H9 (cell line): ENCODE results near the gene DMD. TPM values are rescaled to one million over a fixed set of nuclear protein-coding genes. Genes with fewer than 3 reads are reported as not detected.

Source experiments
- DNase-seq: peaks from one replicate; pipeline ENCODE4 v3.0.0-alpha.2; 2017
- H2AFZ ChIP-seq: one replicate; pipeline ENCODE4 v1.6.1; 2013; ENCODE audit warnings: mild to moderate bottlenecking, low read length, control low read depth, moderate library complexity
- H2AK5ac ChIP-seq: 2 replicates; pipeline ENCODE4 v1.6.1; 2013; ENCODE audit warnings: low read length, control low read depth, mixed read lengths; ENCODE audit not compliant: insufficient read length
- H2BK120ac ChIP-seq: one replicate; pipeline ENCODE4 v1.6.1; 2013; ENCODE audit warnings: low read depth, mild to moderate bottlenecking, low read length, control low read depth, inconsistent platforms; ENCODE audit not compliant: poor library complexity, severe bottlenecking
- H2BK12ac ChIP-seq: 2 replicates; pipeline ENCODE4 v1.6.1; 2013; ENCODE audit warnings: low read length, control low read depth, mixed read lengths, low read depth; ENCODE audit not compliant: insufficient read length
- H2BK15ac ChIP-seq: 2 replicates; pipeline ENCODE4 v1.6.1; 2013; ENCODE audit warnings: low read depth, low read length, control low read depth
- H2BK20ac ChIP-seq: one replicate; pipeline ENCODE4 v1.6.1; 2013; ENCODE audit warnings: low read depth, mild to moderate bottlenecking, low read length, control low read depth, inconsistent platforms; ENCODE audit not compliant: poor library complexity, severe bottlenecking
- H2BK5ac ChIP-seq: 2 replicates; pipeline ENCODE4 v1.6.1; 2013; ENCODE audit warnings: low read length, control low read depth, mixed read lengths; ENCODE audit not compliant: insufficient read length
- H3K14ac ChIP-seq: 2 replicates; pipeline ENCODE4 v1.6.1; 2013; ENCODE audit warnings: low read length, control low read depth; ENCODE audit not compliant: insufficient read depth
- H3K18ac ChIP-seq: 2 replicates; pipeline ENCODE4 v1.6.1; 2013; ENCODE audit warnings: low read depth, mild to moderate bottlenecking, mixed read lengths, low read length, control low read depth; ENCODE audit not compliant: insufficient read length
- H3K23ac ChIP-seq: 2 replicates; pipeline ENCODE4 v1.6.1; 2013; ENCODE audit warnings: low read length, control low read depth, mixed read lengths, low read depth; ENCODE audit not compliant: insufficient read length
- H3K23me2 ChIP-seq: 2 replicates; pipeline ENCODE4 v1.6.1; 2013; ENCODE audit warnings: low read depth, mild to moderate bottlenecking, mixed read lengths, low read length, control low read depth; ENCODE audit not compliant: insufficient read length, poor library complexity, severe bottlenecking
- H3K27ac ChIP-seq: 2 replicates; pipeline ENCODE4 v1.5.1; 2013; ENCODE audit warnings: low read length, control low read depth, mixed read lengths, low read depth; ENCODE audit not compliant: insufficient read length
- H3K27me3 ChIP-seq: 2 replicates; pipeline ENCODE4 v1.6.1; 2013; ENCODE audit warnings: low read length, control low read depth, inconsistent platforms; ENCODE audit not compliant: insufficient read depth
- H3K4ac ChIP-seq: 2 replicates; pipeline ENCODE4 v1.6.1; 2013; ENCODE audit warnings: low read depth, mild to moderate bottlenecking, control low read depth, inconsistent platforms, low read length, moderate library complexity
- H3K4me1 ChIP-seq: 2 replicates; pipeline ENCODE4 v1.6.1; 2013; ENCODE audit warnings: low read length, control low read depth, inconsistent platforms; ENCODE audit not compliant: insufficient read depth
- H3K4me2 ChIP-seq: 2 replicates; pipeline ENCODE4 v1.6.1; 2013; ENCODE audit warnings: low read length, control low read depth, mixed read lengths; ENCODE audit not compliant: insufficient read length, insufficient read depth
- H3K56ac ChIP-seq: 2 replicates; pipeline ENCODE4 v1.6.1; 2013; ENCODE audit warnings: low read depth, mild to moderate bottlenecking, mixed read lengths, low read length, control low read depth; ENCODE audit not compliant: insufficient read length
- H3K79me1 ChIP-seq: 2 replicates; pipeline ENCODE4 v1.6.1; 2013; ENCODE audit warnings: low read depth, mild to moderate bottlenecking, moderate library complexity, low read length, control low read depth, inconsistent platforms; ENCODE audit not compliant: insufficient read depth, poor library complexity, severe bottlenecking
- H3K79me2 ChIP-seq: 2 replicates; pipeline ENCODE4 v1.6.1; 2013; ENCODE audit warnings: low read length, control low read depth, inconsistent platforms; ENCODE audit not compliant: insufficient read depth
- H3K9ac ChIP-seq: 2 replicates; pipeline ENCODE4 v1.6.1; 2013; ENCODE audit warnings: low read length, control low read depth, mixed read lengths; ENCODE audit not compliant: insufficient read length; ENCODE audit errors: extremely low read depth
- H3K9me3 ChIP-seq: one replicate; pipeline ENCODE4 v1.6.1; 2013; ENCODE audit warnings: low read depth, low read length, inconsistent platforms; ENCODE audit not compliant: control insufficient read depth
- H3T11ph ChIP-seq: one replicate; pipeline ENCODE4 v1.6.1; 2013; ENCODE audit warnings: mild to moderate bottlenecking, low read length, control low read depth, inconsistent platforms
- H4K20me1 ChIP-seq: one replicate; pipeline ENCODE4 v1.6.1; 2013; ENCODE audit not compliant: control insufficient read depth, insufficient read length, insufficient read depth
- H4K5ac ChIP-seq: 2 replicates; pipeline ENCODE4 v1.6.1; 2013; ENCODE audit warnings: low read depth, mild to moderate bottlenecking, mixed read lengths, low read length, control low read depth; ENCODE audit not compliant: insufficient read length
- H4K8ac ChIP-seq: replicated peaks from 2 replicates; pipeline ENCODE4 v1.6.1; 2013; ENCODE audit warnings: low read length, control low read depth, mixed read lengths, low read depth; ENCODE audit not compliant: insufficient read length
- H4K91ac ChIP-seq: 2 replicates; pipeline ENCODE4 v1.6.1; 2013; ENCODE audit warnings: low read depth, mild to moderate bottlenecking, moderate library complexity, mixed read lengths, low read length, control low read depth; ENCODE audit not compliant: insufficient read length
- H3K27ac Mint-ChIP-seq, 3 experiments: 2 replicates in 2 of 3; 3 replicates in 1 of 3; pipeline ENCODE4 v1.8.0; 2020 to 2021; ENCODE audit warnings: mixed read lengths in 3 of 3, mild to moderate bottlenecking in 1 of 3, moderate library complexity in 1 of 3
- H3K27me3 Mint-ChIP-seq: 2 replicates; pipeline ENCODE4 v1.8.0; 2021; ENCODE audit warnings: low read depth, mild to moderate bottlenecking, moderate library complexity, mixed read lengths
- H3K36me3 Mint-ChIP-seq, 3 experiments: 2 replicates in 2 of 3; 3 replicates in 1 of 3; pipeline ENCODE4 v1.8.0; 2020 to 2021; ENCODE audit warnings: low read depth in 3 of 3, mixed read lengths in 3 of 3; ENCODE audit not compliant: insufficient read depth in 1 of 3
- H3K4me1 Mint-ChIP-seq, 2 experiments: 2 replicates each; pipeline ENCODE4 v1.8.0; 2020; ENCODE audit warnings: mixed read lengths in 2 of 2
- H3K4me3 Mint-ChIP-seq, 2 experiments: 2 replicates in 1 of 2; 3 replicates in 1 of 2; pipeline ENCODE4 v1.8.0; 2020 to 2021; ENCODE audit warnings: mild to moderate bottlenecking in 2 of 2, mixed read lengths in 2 of 2, moderate library complexity in 1 of 2
- H3K9me3 Mint-ChIP-seq, 2 experiments: 2 replicates in 1 of 2; 3 replicates in 1 of 2; pipeline ENCODE4 v1.8.0; 2020; ENCODE audit warnings: mild to moderate bottlenecking in 2 of 2, mixed read lengths in 2 of 2, moderate library complexity in 1 of 2
- WGBS: extraction: QIAGEN DNeasy Blood & Tissue Kit; methylation state at CpG from one replicate; pipeline ENCODE4 v1.1.7; 2013; ENCODE audit warnings: missing lambda C conversion rate, low lambda C conversion rate, mixed read lengths; ENCODE audit not compliant: insufficient read length; ENCODE audit errors: extremely low coverage; 5-methylcytosine and 5-hydroxymethylcytosine counted together
- total RNA-seq: library from RNA; stranded (reverse); gene quantifications from 2 replicates; pipeline ENCODE4 v1.2.1, GENCODE V29; 2021
- TF ChIP-seq, protein P1 (sequence below): fragments of 200-600 bp; sonication (generic); conservative IDR thresholded peaks from 3 replicates; pipeline ENCODE4 v1.8.0; 2021; ENCODE audit warnings: antibody characterized with exemption, mild to moderate bottlenecking

DMD gene
- total RNA-seq, 1 experiment from 2014 or later: 3.8 TPM

DNA sequence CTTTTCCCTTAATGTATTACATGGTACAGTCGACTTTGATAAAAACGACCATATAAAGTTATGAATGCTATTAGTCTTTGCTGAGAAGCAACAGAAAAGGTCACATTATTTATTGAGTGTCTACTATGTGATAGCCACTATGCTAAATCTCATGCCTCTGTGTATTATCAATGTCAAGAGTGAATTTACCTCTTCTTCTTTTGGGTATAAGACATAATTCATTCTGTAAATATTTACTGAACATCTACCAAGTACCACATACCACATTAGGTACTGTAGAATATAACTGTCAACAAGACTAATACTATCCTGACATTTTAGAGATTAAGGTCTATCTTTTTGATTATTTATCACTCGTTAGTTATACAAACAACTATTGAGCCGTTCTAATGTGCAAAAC lies 1870.8 kb downstream of the DMD start:
- Histone ChIP-seq H3K4ac (no peak overlapping the region), H3K79me2 (no peaks in the 10 kb centered on the region), H3K27ac (no peak overlapping the region), H4K91ac (no peak overlapping the region), H3K14ac (no peak overlapping the region), H3K18ac (no peak overlapping the region), H3K4me2 (no peak overlapping the region), H3K9me3 (no peaks in the 10 kb centered on the region), H3K9ac (no peak overlapping the region), H2BK12ac (no peak overlapping the region), H3K56ac (no peak overlapping the region), H3K4me1 (no peaks in the 10 kb centered on the region), H2BK120ac (no peak overlapping the region), H3K27me3 (no peaks in the 10 kb centered on the region), H2BK5ac (no peak overlapping the region), H2BK20ac (no peak overlapping the region), H2BK15ac (no peak overlapping the region), H4K8ac (no peak overlapping the region), H3K23ac (no peak overlapping the region), H3K79me1 (no peaks in the 10 kb centered on the region), H4K20me1 (no peaks in the 10 kb centered on the region), H3K23me2 (no peaks in the 10 kb centered on the region), H4K5ac (no peak overlapping the region), H3T11ph (no peak overlapping the region), H2AFZ (no peak overlapping the region), H2AK5ac (no peak overlapping the region)
- Mint-ChIP-seq H3K27me3 (no peaks in the 10 kb centered on the region), H3K4me1 (peaks cover 0 to 4% of the 10 kb centered on the region in 2 experiments; a peak in 1 of 4 replicates), H3K27ac (no peak overlapping the region), H3K36me3 (no peaks in the 10 kb centered on the region), H3K9me3 (peaks cover 56 to 69% of the 10 kb centered on the region in 2 experiments), H3K4me3 (no peak overlapping the region)
- WGBS: no CpG with 5 or more reads among the region's 4 CpGs
- TF ChIP-seq, protein P1, sequence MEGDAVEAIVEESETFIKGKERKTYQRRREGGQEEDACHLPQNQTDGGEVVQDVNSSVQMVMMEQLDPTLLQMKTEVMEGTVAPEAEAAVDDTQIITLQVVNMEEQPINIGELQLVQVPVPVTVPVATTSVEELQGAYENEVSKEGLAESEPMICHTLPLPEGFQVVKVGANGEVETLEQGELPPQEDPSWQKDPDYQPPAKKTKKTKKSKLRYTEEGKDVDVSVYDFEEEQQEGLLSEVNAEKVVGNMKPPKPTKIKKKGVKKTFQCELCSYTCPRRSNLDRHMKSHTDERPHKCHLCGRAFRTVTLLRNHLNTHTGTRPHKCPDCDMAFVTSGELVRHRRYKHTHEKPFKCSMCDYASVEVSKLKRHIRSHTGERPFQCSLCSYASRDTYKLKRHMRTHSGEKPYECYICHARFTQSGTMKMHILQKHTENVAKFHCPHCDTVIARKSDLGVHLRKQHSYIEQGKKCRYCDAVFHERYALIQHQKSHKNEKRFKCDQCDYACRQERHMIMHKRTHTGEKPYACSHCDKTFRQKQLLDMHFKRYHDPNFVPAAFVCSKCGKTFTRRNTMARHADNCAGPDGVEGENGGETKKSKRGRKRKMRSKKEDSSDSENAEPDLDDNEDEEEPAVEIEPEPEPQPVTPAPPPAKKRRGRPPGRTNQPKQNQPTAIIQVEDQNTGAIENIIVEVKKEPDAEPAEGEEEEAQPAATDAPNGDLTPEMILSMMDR: no peak
- DNase-seq: no peak
